SK-N-MC (cell line): Measurements from ENCODE around the gene SLC35F3.

ENCODE experiments used
- EZH2 ChIP-seq: fragments of 200-600 bp; sonication (generic); IDR thresholded peaks from one replicate; pipeline ENCODE4 v1.6.1; 2017; ENCODE audit warnings: antibody characterized with exemption
- FOXP2 ChIP-seq: optimal IDR thresholded peaks from 2 replicates; pipeline ENCODE3; 2011; ENCODE audit warnings: mild to moderate bottlenecking, moderate library complexity; ENCODE audit not compliant: insufficient read depth; ENCODE audit errors: extremely low read length, control extremely low read depth
- POLR2AphosphoS5 ChIP-seq: IDR thresholded peaks from 2 replicates; pipeline ENCODE4 v1.6.1; 2012; ENCODE audit warnings: mild to moderate bottlenecking, low read depth, low read length, borderline replicate concordance

GRCh38 chr1:234371414-234371813, 466.9 kb downstream of the SLC35F3 start:
- TF ChIP-seq POLR2AphosphoS5 (no peak), EZH2 (no peak), FOXP2 (no peak)
